ENCODE data around the gene CREB1. TPM values are rescaled to one million over a fixed set of nuclear protein-coding genes. Genes with fewer than 3 reads are reported as not detected.

The CREB1 gene
- total and polyA plus RNA-seq, 4 donors = 5.4 to 79.6 (median 35.1) TPM

GRCh38 chr2:207612714-207613113 lies 83.0 kb downstream of the CREB1 start:
- no peak overlapping the region for H3K9ac ChIP-seq (ENCODE audit: insufficient read depth in 1 of 2, low read length in 2 of 2)
- no peak overlapping the region for H3K27ac ChIP-seq (ENCODE audit: low read depth in 1 of 2, low read length in 1 of 2)
- H3K4me3 ChIP-seq = no peak overlapping the region
- TF ChIP-seq CTCF (IDR thresholded peaks at IDR 0.05; ENCODE audit: control extremely low read depth, extremely low read depth) = no peak
- WGBS, 2 donors = 88 to 90% methylated on average over 4 of the region's 4 CpGs
- no peaks in the 10 kb centered on the region for H3K27me3 ChIP-seq (ENCODE audit: control insufficient read depth in 3 of 3, insufficient read depth in 3 of 3, low read length in 2 of 3)
- H3K4me1 ChIP-seq (ENCODE audit: control insufficient read depth in 5 of 5, insufficient read depth in 5 of 5, low read length in 5 of 5) = peaks cover 0 to 10% (median 6%) of the 10 kb centered on the region in 5 donors
- H3K36me3 ChIP-seq (ENCODE audit: control insufficient read depth in 4 of 4, insufficient read depth in 4 of 4, low read length in 4 of 4) = peaks cover 0 to 8% (median 4%) of the 10 kb centered on the region in 4 donors
- DNase-seq (no peak), ATAC-seq (ENCODE audit: insufficient read depth, low FRiP score) (no peak)
- H3K9me3 ChIP-seq (ENCODE audit: control insufficient read depth in 4 of 4, insufficient read depth in 3 of 4, low read length in 3 of 4) = no peaks in the 10 kb centered on the region

GRCh38 chr2:207614824-207615223 lies 85.1 kb downstream of the CREB1 start:
- DNase-seq (no peak), ATAC-seq (ENCODE audit: insufficient read depth, low FRiP score) (no peak)
- Histone ChIP-seq H3K4me3 (no peak overlapping the region), H3K9me3 (ENCODE audit: control insufficient read depth in 4 of 4, insufficient read depth in 3 of 4, low read length in 3 of 4) (no peaks in the 10 kb centered on the region), H3K27me3 (ENCODE audit: control insufficient read depth in 3 of 3, insufficient read depth in 3 of 3, low read length in 2 of 3) (no peaks in the 10 kb centered on the region), H3K36me3 (ENCODE audit: control insufficient read depth in 4 of 4, insufficient read depth in 4 of 4, low read length in 4 of 4) (peaks cover 0 to 10% (median 6%) of the 10 kb centered on the region in 4 donors), H3K9ac (ENCODE audit: insufficient read depth in 1 of 2, low read length in 2 of 2) (no peak overlapping the region), H3K4me1 (ENCODE audit: control insufficient read depth in 5 of 5, insufficient read depth in 5 of 5, low read length in 5 of 5) (peaks cover 0 to 15% (median 6%) of the 10 kb centered on the region in 5 donors), H3K27ac (ENCODE audit: low read depth in 1 of 2, low read length in 1 of 2) (no peak overlapping the region)
- WGBS, 2 donors = 97 to 98% methylated on average over 2 of the region's 2 CpGs
- TF ChIP-seq CTCF (IDR thresholded peaks at IDR 0.05; ENCODE audit: control extremely low read depth, extremely low read depth) = no peak

- no peak for ATAC-seq (ENCODE audit: insufficient read depth, low FRiP score)
- peaks cover 0 to 15% (median 6%) of the 10 kb centered on the region in 5 donors for H3K4me1 ChIP-seq (ENCODE audit: control insufficient read depth in 5 of 5, insufficient read depth in 5 of 5, low read length in 5 of 5)
- no peak for TF ChIP-seq CTCF (IDR thresholded peaks at IDR 0.05; ENCODE audit: control extremely low read depth, extremely low read depth)
- no peak for DNase-seq
- no peak overlapping the region for H3K4me3 ChIP-seq
- no peak overlapping the region for H3K27ac ChIP-seq (ENCODE audit: low read depth in 1 of 2, low read length in 1 of 2)
- WGBS, 2 donors = 87 to 94% methylated on average over 4 of the region's 4 CpGs
- no peaks in the 10 kb centered on the region for H3K9me3 ChIP-seq (ENCODE audit: control insufficient read depth in 4 of 4, insufficient read depth in 3 of 4, low read length in 3 of 4)
- no peaks in the 10 kb centered on the region for H3K27me3 ChIP-seq (ENCODE audit: control insufficient read depth in 3 of 3, insufficient read depth in 3 of 3, low read length in 2 of 3)
- H3K36me3 ChIP-seq (ENCODE audit: control insufficient read depth in 4 of 4, insufficient read depth in 4 of 4, low read length in 4 of 4) = peaks cover 0 to 11% (median 7%) of the 10 kb centered on the region in 4 donors
- H3K9ac ChIP-seq (ENCODE audit: insufficient read depth in 1 of 2, low read length in 2 of 2) = no peak overlapping the region
Measured at GRCh38 chr2:207616185-207616584, 86.4 kb downstream of the CREB1 start.
